SKM-1 treated with dmso at 0.1 percent for 144 hours (cell line): ENCODE measurements around the gene PABPC1L2A.
"Not testable (repeated sequence)": the region's sequence is repeated elsewhere in the genome, so short reads cannot be mapped to it uniquely, and the experiment has no call there.

Source experiments
- DNase-seq: peaks from one replicate; lab custom pipeline; 2025; ENCODE audit not compliant: unreplicated experiment; lab: John Stamatoyannopoulos, UW

Gene PABPC1L2A

DNA sequence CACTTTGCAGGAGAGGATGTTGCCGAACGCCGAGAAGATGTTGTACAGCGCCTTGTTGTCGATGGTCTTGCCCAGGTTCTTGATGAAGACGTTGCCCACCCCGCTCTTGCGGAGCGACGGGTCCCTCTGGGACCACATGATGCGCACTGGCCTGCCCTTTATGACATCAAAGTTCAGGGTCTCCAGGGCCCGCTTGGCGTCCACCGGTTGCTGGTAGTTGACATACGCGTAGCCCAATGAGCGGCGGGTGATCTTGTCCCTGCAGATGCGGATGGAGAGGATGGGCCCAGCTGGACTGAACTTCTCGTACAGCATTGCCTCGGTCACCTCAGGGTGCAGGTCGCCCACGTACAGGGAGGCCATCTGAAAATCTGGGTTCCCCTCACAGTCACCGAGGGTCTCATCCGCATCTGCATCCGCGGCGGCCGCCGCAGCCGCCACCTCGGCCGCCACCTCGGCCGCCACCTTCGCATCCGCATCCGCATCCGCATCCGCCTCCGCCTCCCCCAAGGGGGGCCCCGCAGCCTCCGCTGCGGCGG lies at the start of gene PABPC1L2A:
TSS of gene PABPC1L2A (minus strand) at position 489 of the 539 bp plus-strand sequence. CDS start at position 363, 126 bp downstream.
- not testable (repeated sequence) for DNase-seq

DNA sequence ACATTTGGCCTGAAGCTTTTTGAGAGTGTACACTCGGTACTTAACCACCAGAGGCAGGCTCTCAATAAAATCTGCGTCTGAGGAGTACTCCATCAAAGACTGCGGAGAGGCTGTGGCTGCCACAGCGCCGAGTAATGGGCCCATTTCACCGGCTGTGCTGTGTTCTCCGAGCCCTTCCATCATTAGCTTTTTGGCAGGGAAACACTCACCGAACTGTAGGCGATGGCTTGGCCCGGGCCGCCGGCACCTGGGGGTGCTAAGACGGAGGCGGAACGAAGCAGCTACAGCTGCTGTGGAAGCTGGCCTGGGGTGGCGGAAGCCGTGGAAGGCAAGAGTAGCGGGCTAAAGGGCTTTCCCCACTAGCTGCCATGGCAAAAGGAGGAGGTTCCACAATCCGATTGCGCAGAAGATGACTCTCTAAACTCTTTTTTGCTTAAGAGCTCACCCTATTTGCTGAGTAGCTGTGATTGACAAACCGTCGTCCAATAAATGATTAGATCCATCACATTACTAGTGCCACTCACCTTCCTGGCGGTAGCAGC lies 48.5 kb upstream of the PABPC1L2A start:
- no peak for DNase-seq

DNA sequence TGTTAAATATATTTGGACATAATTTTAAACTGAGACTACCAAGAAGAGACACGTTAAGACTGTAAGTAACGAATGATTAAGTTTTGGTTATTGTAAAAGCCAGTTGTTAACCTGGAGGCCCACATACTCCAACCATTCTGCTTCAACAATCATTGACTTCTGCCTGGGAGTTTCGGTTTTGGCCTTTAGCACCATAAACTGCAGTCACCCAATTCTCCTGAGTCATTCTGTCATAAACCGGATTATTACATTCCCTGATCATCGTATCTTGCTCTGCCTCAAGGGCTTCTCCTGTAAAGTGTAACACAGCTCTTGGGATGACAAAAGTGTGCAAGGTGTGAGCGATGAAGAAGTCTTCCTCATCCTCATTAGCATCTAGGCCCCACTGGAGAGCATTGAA lies 46.9 kb upstream of the PABPC1L2A start:
- no peak for DNase-seq

DNA sequence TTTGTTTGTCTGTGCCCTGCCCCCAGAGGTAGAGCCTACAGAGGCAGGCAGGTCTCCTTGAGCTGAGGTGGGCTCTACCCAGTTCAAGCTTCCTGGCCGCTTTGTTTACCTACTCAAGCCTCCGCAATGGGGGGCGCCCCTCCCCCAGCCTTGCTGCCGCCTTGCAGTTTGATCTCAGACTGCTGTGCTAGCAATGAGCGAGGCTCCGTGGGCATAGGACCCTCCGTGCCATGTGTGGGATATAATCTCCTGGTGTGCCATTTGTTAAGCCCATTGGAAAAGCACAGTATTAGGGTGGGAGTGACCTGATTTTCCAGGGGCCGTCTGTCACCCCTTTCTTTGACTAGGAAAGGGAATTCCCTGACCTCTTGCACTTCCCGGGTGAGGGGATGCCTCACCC lies 20.2 kb upstream of the PABPC1L2A start:
- DNase-seq = not testable (repeated sequence)

DNA sequence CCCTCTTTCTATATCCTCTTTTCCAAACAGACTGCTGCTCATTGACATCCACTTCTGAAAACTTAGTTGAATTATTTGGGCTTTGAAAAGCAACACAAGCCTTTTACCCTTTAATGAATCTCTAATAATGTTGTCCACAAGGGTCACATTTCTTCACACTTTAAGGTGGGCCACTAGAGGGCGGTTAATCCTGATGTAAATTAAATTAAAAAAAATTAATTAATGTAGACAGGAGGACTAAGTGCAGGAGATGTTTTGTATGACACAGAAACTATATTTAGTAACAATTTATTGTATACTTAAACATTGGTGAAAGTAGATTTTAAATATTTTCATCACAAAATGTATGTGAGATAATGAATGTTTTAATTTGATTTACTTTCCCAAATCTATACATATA lies 7.5 kb upstream of the PABPC1L2A start:
- DNase-seq = not testable (repeated sequence)

DNA sequence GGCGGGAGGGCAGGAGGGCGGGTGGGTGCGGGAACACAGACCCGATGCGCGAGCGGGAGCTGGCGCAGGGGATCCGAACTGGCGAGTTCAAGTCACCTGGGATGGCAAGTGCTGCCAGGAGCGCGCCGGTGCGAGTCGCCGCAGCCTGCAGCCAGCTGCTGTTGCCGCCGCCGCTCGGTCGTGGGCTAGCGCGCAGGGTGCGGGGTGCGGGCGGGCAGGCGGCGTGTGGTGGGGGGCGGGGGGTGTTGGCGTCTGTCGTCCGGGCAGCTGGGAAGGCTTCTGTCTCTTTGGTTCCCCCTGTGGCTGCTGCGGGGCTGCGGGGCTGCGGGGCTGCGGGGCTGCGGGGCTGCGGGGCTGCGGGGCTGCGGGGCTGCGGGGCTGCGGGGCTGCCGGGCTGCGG lies 572 bp upstream of the PABPC1L2A start:
- DNase-seq = not testable (repeated sequence)

DNA sequence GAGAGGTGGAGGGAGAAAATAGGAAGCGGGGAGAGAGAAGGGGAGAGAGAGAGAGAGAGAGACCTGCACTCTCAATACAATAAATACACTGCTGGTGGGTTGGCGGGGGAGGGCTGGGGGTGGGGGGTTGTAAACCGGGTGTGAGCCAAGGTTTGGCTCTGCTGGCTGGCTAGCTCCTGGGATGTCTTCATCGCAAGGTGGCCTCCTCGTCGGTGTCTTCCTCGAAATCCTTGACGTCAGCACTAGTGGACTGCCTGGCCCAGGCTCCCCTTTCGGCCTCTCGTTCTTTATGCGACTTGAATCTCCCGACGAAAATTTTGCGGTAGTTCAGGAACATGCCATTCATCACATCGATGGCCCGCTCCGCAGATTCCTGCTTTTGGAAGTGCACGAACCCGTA lies 715 bp downstream of the PABPC1L2A start:
- DNase-seq = not testable (repeated sequence)

DNA sequence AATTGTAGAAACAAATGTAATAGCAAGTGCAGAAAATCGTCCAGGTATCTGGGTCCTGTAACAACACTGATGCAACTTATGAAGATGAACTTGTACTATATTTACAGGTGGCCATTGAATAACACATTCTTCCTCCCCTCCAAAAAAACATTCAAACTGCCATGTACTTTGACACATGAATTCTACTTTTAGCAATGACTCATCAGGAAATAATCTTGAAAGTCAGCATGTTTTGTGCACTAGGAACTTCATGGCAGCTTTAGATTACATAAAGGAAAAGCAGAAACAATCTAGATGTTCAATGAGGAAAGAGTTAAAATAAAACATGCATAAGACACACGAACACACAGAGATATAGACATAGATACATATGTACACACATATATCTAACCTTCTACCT lies 2.5 kb downstream of the PABPC1L2A start:
- no peak for DNase-seq

DNA sequence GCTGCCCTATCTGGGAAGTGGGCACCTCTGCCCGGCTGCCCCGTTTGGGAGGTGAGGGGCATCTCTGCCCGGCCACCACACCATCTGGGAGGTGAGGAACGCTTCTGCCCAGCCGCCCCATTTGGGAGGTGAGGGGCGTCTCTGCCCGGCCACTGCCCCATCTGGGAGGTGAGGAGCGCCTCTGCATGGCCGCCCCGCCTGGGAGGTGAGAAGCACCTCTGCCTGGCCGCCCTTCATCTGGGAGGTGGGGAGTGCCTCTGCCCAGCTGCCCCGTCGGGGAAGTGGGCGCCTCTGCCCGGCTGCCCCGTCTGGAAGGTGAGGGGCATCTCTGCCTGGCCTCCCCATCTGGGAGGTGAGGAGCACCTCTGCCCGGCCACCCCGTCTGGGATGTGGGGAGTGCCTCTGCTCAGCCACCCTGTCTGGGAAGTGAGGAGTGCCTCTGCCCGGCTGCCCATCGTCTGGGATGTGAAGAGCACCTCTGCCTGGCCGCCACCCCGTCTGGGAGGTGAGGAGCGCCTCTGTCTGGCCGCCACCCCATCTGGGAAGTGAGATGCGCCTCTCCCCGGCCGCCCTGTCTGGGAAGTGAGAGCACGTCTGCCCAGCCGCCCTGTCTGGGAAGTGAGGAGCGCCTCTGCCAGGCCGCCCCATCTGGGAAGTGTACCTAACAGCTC lies 9.8 kb downstream of the PABPC1L2A start:
- DNase-seq = no peak

DNA sequence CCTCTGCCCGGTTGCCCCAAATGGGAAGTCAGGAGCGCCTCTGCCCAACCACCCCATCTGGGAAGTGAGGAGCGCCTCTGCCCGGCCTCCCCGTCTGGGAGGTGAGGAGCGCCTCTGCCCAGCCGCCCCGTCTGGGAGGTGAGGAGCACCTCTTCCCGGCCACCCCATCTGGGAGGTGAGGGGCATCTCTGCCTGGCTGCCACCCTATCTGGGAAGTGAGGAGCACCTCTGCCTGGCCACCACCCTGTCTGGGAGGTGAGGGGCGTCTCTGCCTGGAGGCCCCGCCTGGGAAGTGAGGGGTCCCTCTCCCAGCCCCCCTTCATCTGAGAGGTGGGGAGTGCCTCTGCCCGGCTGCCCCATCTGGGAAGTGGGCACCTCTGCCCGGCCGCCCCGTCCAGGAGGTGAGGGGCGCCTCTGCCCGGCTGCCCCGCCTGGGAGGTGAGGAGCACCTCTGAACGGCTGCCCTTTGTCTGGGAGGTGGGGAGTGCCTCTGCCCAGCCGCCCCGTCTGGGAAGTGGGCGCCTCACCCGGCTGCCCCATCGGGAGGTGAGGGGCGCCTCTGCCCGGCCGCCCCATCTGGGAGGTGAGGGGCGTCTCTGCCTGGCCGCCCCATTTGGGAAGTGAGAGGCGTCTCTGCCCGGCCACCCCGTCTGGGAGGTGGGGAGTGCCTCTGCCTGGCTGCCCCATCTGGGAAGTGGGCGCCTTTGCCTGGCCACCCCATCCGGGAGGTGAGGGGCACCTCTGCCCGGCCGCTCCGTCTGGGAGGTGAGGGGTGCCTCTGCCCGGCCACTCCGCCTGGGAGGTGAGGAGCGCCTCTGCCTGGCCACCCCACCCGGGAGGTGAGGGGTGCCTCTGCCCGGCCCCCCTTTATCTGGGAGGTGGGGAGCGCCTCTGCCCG lies 10.6 kb downstream of the PABPC1L2A start:
- DNase-seq = no peak

DNA sequence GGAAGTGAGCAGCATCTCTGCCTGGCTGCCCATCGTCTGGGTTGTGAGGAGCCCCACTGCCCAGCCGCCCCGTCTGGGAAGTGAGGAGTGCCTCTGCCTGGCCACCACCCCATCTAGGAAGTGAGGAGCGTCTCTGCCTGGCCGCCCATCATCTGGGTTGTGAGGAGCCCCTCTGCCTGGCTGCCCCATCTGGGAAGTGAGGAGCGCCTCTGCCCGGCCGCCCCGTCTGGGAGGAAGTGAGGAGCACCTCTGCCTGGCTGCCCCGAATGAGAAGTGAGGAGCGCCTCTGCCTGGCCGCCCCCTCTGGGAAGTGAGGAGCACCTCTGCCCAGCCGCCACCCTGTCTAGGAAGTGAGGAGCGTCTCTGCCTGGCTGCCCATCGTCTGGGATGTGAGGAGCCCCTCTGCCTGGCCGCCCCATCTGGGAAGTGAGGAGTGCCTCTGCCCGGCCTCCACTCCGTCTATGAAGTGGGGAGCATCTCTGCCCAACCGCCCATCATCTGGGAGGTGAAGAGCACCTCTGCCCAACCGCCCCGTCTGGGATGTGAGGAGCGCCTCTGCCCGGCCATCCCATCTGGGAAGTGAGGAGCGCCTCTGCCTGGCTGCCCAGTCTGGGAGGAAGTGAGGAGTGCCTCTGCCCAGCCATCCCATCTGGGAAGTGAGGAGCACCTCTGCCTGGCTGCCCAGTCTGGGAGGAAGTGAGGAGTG lies 11.4 kb downstream of the PABPC1L2A start:
- DNase-seq = not testable (repeated sequence)

DNA sequence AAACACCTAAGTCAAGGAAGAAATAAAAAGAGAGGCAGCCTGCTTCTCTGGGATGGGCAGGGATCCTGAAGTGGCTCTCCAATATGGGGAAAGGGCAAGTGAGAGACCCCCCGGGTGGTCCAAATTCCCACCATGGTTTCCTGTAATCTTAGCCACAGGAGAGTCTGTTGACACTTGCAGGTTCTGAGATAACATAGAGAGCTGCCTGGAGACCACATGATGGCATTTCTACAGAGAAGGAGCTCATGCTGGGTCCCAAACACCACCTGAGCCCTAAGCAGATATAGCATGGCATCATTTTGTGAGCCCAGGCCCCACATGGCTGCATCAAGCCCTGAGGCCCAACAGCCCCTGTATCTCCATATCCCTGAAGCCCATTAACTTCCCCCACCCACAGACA lies 50.4 kb downstream of the PABPC1L2A start:
- DNase-seq = no peak
